C4-2B (cell line): Measurements from ENCODE around the gene CENPM.

Source experiments
- CTCF ChIP-seq: fragments of 450-650 bp; conservative IDR thresholded peaks from 2 replicates; pipeline ENCODE4 v1.5.1; 2017; ENCODE audit warnings: mild to moderate bottlenecking
- ZFX ChIP-seq: fragments of 450-650 bp; IDR thresholded peaks from 2 replicates; pipeline ENCODE4 v1.6.1; 2017

- no peak for TF ChIP-seq CTCF
- no peak for TF ChIP-seq ZFX
Observed at GRCh38 chr22:41947424-41948080, 600 bp upstream of the CENPM start.
